Sigmoid colon (tissue), 7 donors: ENCODE results near the gene GSK3B. TPM values are rescaled to one million over a fixed set of nuclear protein-coding genes. Genes with fewer than 3 reads are reported as not detected.

Source experiments
- DNase-seq: peaks from one replicate; pipeline ENCODE4 v3.0.0-alpha.2; 2019
- H3K27ac ChIP-seq, 4 donors: fragments of 200-600 bp; sonication (generic); one replicate each; pipeline ENCODE4 v1.5.1; 2016 to 2019; ENCODE audit warnings: mild to moderate bottlenecking in 1 of 4
- H3K27me3 ChIP-seq, 3 donors: fragments of 200-600 bp; sonication (generic); one replicate each; pipeline ENCODE4 v1.5.1; 2019; ENCODE audit warnings: mild to moderate bottlenecking in 1 of 3
- H3K36me3 ChIP-seq, 4 donors: fragments of 200-600 bp; sonication (generic); one replicate each; pipeline ENCODE4 v1.5.1; 2016 to 2019
- H3K4me1 ChIP-seq, 4 donors: fragments of 200-600 bp; sonication (generic); one replicate each; pipeline ENCODE4 v1.5.1; 2017 to 2019
- H3K4me3 ChIP-seq, 4 donors: fragments of 200-600 bp; sonication (generic); one replicate each; pipeline ENCODE4 v1.5.1; 2017 to 2019; ENCODE audit warnings: mild to moderate bottlenecking in 2 of 4, moderate library complexity in 1 of 4
- H3K9me3 ChIP-seq, 4 donors: fragments of 200-600 bp in 3 of 4; sonication (generic) in 3 of 4; one replicate each; pipeline versions ENCODE4 v1.5.1 to v1.6.1; 2013 to 2019
- EP300 ChIP-seq, 4 donors: sonication (generic); formaldehyde crosslinking; IDR thresholded peaks; one replicate each; pipeline ENCODE4 v1.6.1; 2017; ENCODE audit warnings: antibody characterized with exemption in 4 of 4
- POLR2A ChIP-seq, 2 donors: fragments of 450-650 bp; IDR thresholded peaks; one replicate each; pipeline ENCODE4 v1.6.1; 2016; ENCODE audit warnings: antibody characterized with exemption in 2 of 2, mild to moderate bottlenecking in 2 of 2, moderate library complexity in 2 of 2
- POLR2AphosphoS5 ChIP-seq, 4 donors: sonication (generic); formaldehyde crosslinking; IDR thresholded peaks; one replicate each; pipeline ENCODE4 v1.6.1; 2017; ENCODE audit warnings: antibody characterized with exemption in 4 of 4
- WGBS, 2 donors: extraction: QIAGEN DNeasy Blood & Tissue Kit; methylation state at CpG; one replicate each; pipeline ENCODE4 v1.1.7; 2013; 5-methylcytosine and 5-hydroxymethylcytosine counted together
- intact Hi-C: fragments of 100-400 bp; cut with DNase I; formaldehyde crosslinking; loops from one replicate; pipeline ENCODE4 v1.15.1; 2023
- polyA plus RNA-seq, 3 donors: library from polyadenylated mRNA; stranded (reverse); fragments of 200-250 nt; gene quantifications; one replicate each; pipeline ENCODE4 v1.2.3, GENCODE V29; 2013
- total RNA-seq, 4 donors: library from RNA; depleted of rRNA; stranded (reverse); fragments of >200 nt; gene quantifications; one replicate each; pipeline ENCODE4 v1.1.0, GENCODE V29; 2016
- TF ChIP-seq, protein P1 (sequence below), 4 experiments: fragments of 450-650 bp in 3 of 4; fragments of 200-600 bp in 1 of 4; IDR thresholded peaks; one replicate each; pipeline ENCODE4 v1.5.1; 2016 to 2019; ENCODE audit warnings: antibody characterized with exemption in 4 of 4, mild to moderate bottlenecking in 3 of 4, moderate library complexity in 2 of 4
- donor health status: healthy with polysubstance abuse.
- donor health status: Bipolar disorder and iron deficiency.
- donor health status: healthy.

GSK3B gene
- total and polyA plus RNA-seq, 7 donors = 11.4 to 36.8 (median 23.2) TPM

GRCh38 chr3:119872773-119873172, 221.5 kb downstream of the GSK3B start:
- H3K27ac ChIP-seq = no peak overlapping the region
- DNase-seq = no peak
- H3K9me3 ChIP-seq = no peaks in the 10 kb centered on the region
- no peaks in the 10 kb centered on the region for H3K27me3 ChIP-seq
- no peaks in the 10 kb centered on the region for H3K36me3 ChIP-seq
- intact Hi-C loops = loop anchor here (10.0 kb wide), 1 partner anchor 1302 kb away; no protein-coding TSS in a partner anchor
- TF ChIP-seq POLR2AphosphoS5 (IDR thresholded peaks at IDR 0.05) (no peak), POLR2A (IDR thresholded peaks at IDR 0.05) (no peak), EP300 (IDR thresholded peaks at IDR 0.05) (no peak)
- TF ChIP-seq, protein P1, sequence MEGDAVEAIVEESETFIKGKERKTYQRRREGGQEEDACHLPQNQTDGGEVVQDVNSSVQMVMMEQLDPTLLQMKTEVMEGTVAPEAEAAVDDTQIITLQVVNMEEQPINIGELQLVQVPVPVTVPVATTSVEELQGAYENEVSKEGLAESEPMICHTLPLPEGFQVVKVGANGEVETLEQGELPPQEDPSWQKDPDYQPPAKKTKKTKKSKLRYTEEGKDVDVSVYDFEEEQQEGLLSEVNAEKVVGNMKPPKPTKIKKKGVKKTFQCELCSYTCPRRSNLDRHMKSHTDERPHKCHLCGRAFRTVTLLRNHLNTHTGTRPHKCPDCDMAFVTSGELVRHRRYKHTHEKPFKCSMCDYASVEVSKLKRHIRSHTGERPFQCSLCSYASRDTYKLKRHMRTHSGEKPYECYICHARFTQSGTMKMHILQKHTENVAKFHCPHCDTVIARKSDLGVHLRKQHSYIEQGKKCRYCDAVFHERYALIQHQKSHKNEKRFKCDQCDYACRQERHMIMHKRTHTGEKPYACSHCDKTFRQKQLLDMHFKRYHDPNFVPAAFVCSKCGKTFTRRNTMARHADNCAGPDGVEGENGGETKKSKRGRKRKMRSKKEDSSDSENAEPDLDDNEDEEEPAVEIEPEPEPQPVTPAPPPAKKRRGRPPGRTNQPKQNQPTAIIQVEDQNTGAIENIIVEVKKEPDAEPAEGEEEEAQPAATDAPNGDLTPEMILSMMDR (IDR thresholded peaks at IDR 0.05) = no peak
- WGBS, 2 donors = 93 to 95% methylated on average over 2 of the region's 2 CpGs
- H3K4me1 ChIP-seq = no peaks in the 10 kb centered on the region
- H3K4me3 ChIP-seq = no peak overlapping the region

DNA sequence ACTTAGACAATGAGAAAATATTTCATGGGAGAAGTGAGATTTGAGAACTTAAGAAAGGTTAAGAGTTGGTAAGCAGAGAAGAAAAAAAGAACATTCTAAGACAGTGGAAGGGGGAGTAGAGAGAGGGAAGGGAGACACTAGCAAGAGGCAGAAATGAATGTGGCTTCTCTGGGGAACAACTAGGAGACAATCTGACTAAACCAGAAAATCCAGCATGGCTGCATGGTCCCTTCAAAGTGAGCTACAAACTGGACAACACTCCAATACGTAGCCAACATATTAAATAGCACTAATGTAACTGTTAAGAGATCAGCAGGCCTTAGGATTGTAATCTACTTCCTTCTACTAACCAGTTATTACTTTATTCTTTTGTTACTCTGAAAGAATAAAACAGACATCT, 222.7 kb downstream of the GSK3B start:
- no peaks in the 10 kb centered on the region for H3K9me3 ChIP-seq
- no peak for DNase-seq
- no peak for TF ChIP-seq POLR2A (IDR thresholded peaks at IDR 0.05)
- no peak for TF ChIP-seq POLR2AphosphoS5 (IDR thresholded peaks at IDR 0.05)
- no peak for TF ChIP-seq EP300 (IDR thresholded peaks at IDR 0.05)
- TF ChIP-seq, protein P1 (IDR thresholded peaks at IDR 0.05) = no peak
- intact Hi-C loops = loop anchor here (10.0 kb wide), 1 partner anchor 1303 kb away; no protein-coding TSS in a partner anchor
- no peaks in the 10 kb centered on the region for H3K4me1 ChIP-seq
- WGBS, 2 donors = 33 to 87% methylated on average over 1 of the region's 1 CpG
- H3K27ac ChIP-seq = no peak overlapping the region
- no peaks in the 10 kb centered on the region for H3K27me3 ChIP-seq
- H3K4me3 ChIP-seq = no peak overlapping the region
- no peaks in the 10 kb centered on the region for H3K36me3 ChIP-seq

GRCh38 chr3:119870512-119870911, 223.7 kb downstream of the GSK3B start:
- H3K27me3 ChIP-seq = no peaks in the 10 kb centered on the region
- H3K9me3 ChIP-seq = no peaks in the 10 kb centered on the region
- H3K36me3 ChIP-seq = no peaks in the 10 kb centered on the region
- no peak overlapping the region for H3K27ac ChIP-seq
- no peak for DNase-seq
- H3K4me1 ChIP-seq = no peaks in the 10 kb centered on the region
- H3K4me3 ChIP-seq = no peak overlapping the region
- intact Hi-C loops = loop anchor here (10.0 kb wide), 1 partner anchor 1304 kb away; no protein-coding TSS in a partner anchor
- TF ChIP-seq, protein P1 (IDR thresholded peaks at IDR 0.05) = no peak
- TF ChIP-seq POLR2AphosphoS5 (IDR thresholded peaks at IDR 0.05) = no peak
- no peak for TF ChIP-seq EP300 (IDR thresholded peaks at IDR 0.05)
- TF ChIP-seq POLR2A (IDR thresholded peaks at IDR 0.05) = no peak

- TF ChIP-seq EP300 (IDR thresholded peaks at IDR 0.05) (no peak), POLR2AphosphoS5 (IDR thresholded peaks at IDR 0.05) (no peak), POLR2A (IDR thresholded peaks at IDR 0.05) (no peak)
- TF ChIP-seq, protein P1 (IDR thresholded peaks at IDR 0.05) = no peak
- no peak for DNase-seq
- H3K27ac ChIP-seq = no peak overlapping the region
- intact Hi-C loops = no loop called here
- no peaks in the 10 kb centered on the region for H3K4me1 ChIP-seq
- H3K27me3 ChIP-seq = no peaks in the 10 kb centered on the region
- peaks cover 6 to 14% (median 12%) of the 10 kb centered on the region in 4 donors for H3K36me3 ChIP-seq
- H3K9me3 ChIP-seq = no peaks in the 10 kb centered on the region
- WGBS, 2 donors = 95 to 96% methylated on average over 7 of the region's 7 CpGs
- no peak overlapping the region for H3K4me3 ChIP-seq
These were observed 229.8 kb downstream of the GSK3B start for GRCh38 chr3:119864476-119864875.

GRCh38 chr3:119862616-119863015, 231.6 kb downstream of the GSK3B start:
- TF ChIP-seq POLR2A (IDR thresholded peaks at IDR 0.05) = no peak
- no peak for TF ChIP-seq POLR2AphosphoS5 (IDR thresholded peaks at IDR 0.05)
- TF ChIP-seq, protein P1 (IDR thresholded peaks at IDR 0.05) = no peak
- no peak for TF ChIP-seq EP300 (IDR thresholded peaks at IDR 0.05)
- WGBS, 2 donors = 90 to 96% methylated on average over 2 of the region's 2 CpGs
- no peaks in the 10 kb centered on the region for H3K4me1 ChIP-seq

More at GRCh38 chr3:119862616-119863015, 231.6 kb downstream of the GSK3B start:
- Histone ChIP-seq H3K4me3 (no peak overlapping the region), H3K9me3 (no peaks in the 10 kb centered on the region), H3K27me3 (no peaks in the 10 kb centered on the region), H3K36me3 (peaks cover 10 to 26% (median 14%) of the 10 kb centered on the region in 4 donors), H3K27ac (no peak overlapping the region)
- intact Hi-C loops = no loop called here
- DNase-seq = no peak
